Liver (tissue), 9 donors: ENCODE results near the gene COL6A3. TPM values are rescaled to one million over a fixed set of nuclear protein-coding genes. Genes with fewer than 3 reads are reported as not detected.

Experiments
- DNase-seq: peaks from one replicate; pipeline ENCODE4 v3.0.0-alpha.2; 2017; ENCODE audit warnings: low spot score
- H3K27ac ChIP-seq, 2 donors: one replicate each; pipeline ENCODE4 v1.7.0; 2013; ENCODE audit warnings: inconsistent platforms in 2 of 2, low read length in 2 of 2, control low read depth in 1 of 2, low read depth in 1 of 2, mild to moderate bottlenecking in 1 of 2
- H3K27me3 ChIP-seq, 4 donors: one replicate each; pipeline versions ENCODE4 v1.6.1 to v1.7.0; 2013; ENCODE audit warnings: low read length in 3 of 4, inconsistent platforms in 1 of 4, mild to moderate bottlenecking in 1 of 4, moderate library complexity in 1 of 4; ENCODE audit not compliant: control insufficient read depth in 4 of 4, insufficient read depth in 4 of 4
- H3K36me3 ChIP-seq, 4 donors: one replicate each; pipeline versions ENCODE4 v1.6.1 to v1.7.0; 2013; ENCODE audit warnings: low read length in 3 of 4, mild to moderate bottlenecking in 3 of 4, low read depth in 1 of 4, moderate library complexity in 1 of 4; ENCODE audit not compliant: control insufficient read depth in 4 of 4, insufficient read depth in 3 of 4
- H3K4me1 ChIP-seq, 4 donors: one replicate each; pipeline versions ENCODE4 v1.6.1 to v1.7.0; 2013; ENCODE audit warnings: low read length in 3 of 4, mild to moderate bottlenecking in 3 of 4, moderate library complexity in 1 of 4; ENCODE audit not compliant: control insufficient read depth in 4 of 4, insufficient read depth in 4 of 4
- H3K4me3 ChIP-seq, 3 donors: one replicate each; pipeline versions ENCODE4 v1.6.1 to v1.7.0; 2013; ENCODE audit warnings: low read length in 3 of 3, control low read depth in 1 of 3, low read depth in 1 of 3, mild to moderate bottlenecking in 1 of 3
- H3K9ac ChIP-seq, 2 donors: one replicate each; pipeline ENCODE4 v1.7.0; 2013; ENCODE audit warnings: low read length in 2 of 2, mild to moderate bottlenecking in 2 of 2, moderate library complexity in 2 of 2, control low read depth in 1 of 2, low read depth in 1 of 2
- H3K9me3 ChIP-seq, 4 donors: one replicate each; pipeline versions ENCODE4 v1.6.1 to v1.7.0; 2013; ENCODE audit warnings: low read length in 3 of 4; ENCODE audit not compliant: control insufficient read depth in 4 of 4
- ATF3 ChIP-seq: IDR thresholded peaks from 2 replicates; pipeline ENCODE4 v1.6.1; 2016; ENCODE audit warnings: antibody characterized with exemption
- CTCF ChIP-seq: fragments of 150-350 bp; IDR thresholded peaks from 2 replicates; pipeline ENCODE4 v1.5.1; 2017; ENCODE audit warnings: improper control_type of control experiment, low read depth, low read length; ENCODE audit not compliant: missing input control
- EGR1 ChIP-seq, 2 donors: IDR thresholded peaks; 2 replicates each; pipeline ENCODE4 v1.6.1; 2016 to 2018; ENCODE audit warnings: antibody characterized with exemption in 2 of 2, low read depth in 2 of 2
- FOXA1 ChIP-seq: IDR thresholded peaks from 2 replicates; pipeline ENCODE4 v1.6.1; 2016; ENCODE audit warnings: antibody characterized with exemption
- FOXA2 ChIP-seq: IDR thresholded peaks from 2 replicates; pipeline ENCODE4 v1.6.1; 2016; ENCODE audit warnings: antibody characterized with exemption
- GABPA ChIP-seq, 2 donors: IDR thresholded peaks in 1 of 2; conservative IDR thresholded peaks in 1 of 2; 2 replicates each; pipeline ENCODE4 v1.6.1; 2016; ENCODE audit warnings: antibody characterized with exemption in 2 of 2, mild to moderate bottlenecking in 1 of 2, moderate library complexity in 1 of 2
- HNF4A ChIP-seq, 2 donors: conservative IDR thresholded peaks; 2 replicates each; pipeline ENCODE4 v1.6.1; 2016; ENCODE audit warnings: antibody characterized with exemption in 2 of 2, mild to moderate bottlenecking in 2 of 2
- HNF4G ChIP-seq: IDR thresholded peaks from 2 replicates; pipeline ENCODE4 v1.6.1; 2016; ENCODE audit warnings: antibody characterized with exemption
- JUND ChIP-seq, 2 donors: IDR thresholded peaks; 2 replicates each; pipeline ENCODE4 v1.6.1; 2016; ENCODE audit warnings: antibody characterized with exemption in 2 of 2
- MAX ChIP-seq: IDR thresholded peaks from 2 replicates; pipeline ENCODE4 v1.6.1; 2016; ENCODE audit warnings: antibody characterized with exemption
- NR2F2 ChIP-seq: IDR thresholded peaks from 2 replicates; pipeline ENCODE4 v1.6.1; 2016; ENCODE audit warnings: antibody characterized with exemption
- RAD21 ChIP-seq, 2 donors: IDR thresholded peaks; 2 replicates each; pipeline ENCODE4 v1.6.1; 2016; ENCODE audit warnings: antibody characterized with exemption in 2 of 2, mild to moderate bottlenecking in 2 of 2
- REST ChIP-seq: IDR thresholded peaks from 2 replicates; pipeline ENCODE4 v1.6.1; 2016; ENCODE audit warnings: antibody characterized with exemption, mild to moderate bottlenecking
- RXRA ChIP-seq, 2 donors: IDR thresholded peaks; 2 replicates each; pipeline ENCODE4 v1.6.1; 2017 to 2018; ENCODE audit warnings: antibody characterized with exemption in 2 of 2, mild to moderate bottlenecking in 1 of 2
- SP1 ChIP-seq: IDR thresholded peaks from 2 replicates; pipeline ENCODE4 v1.6.1; 2018; ENCODE audit warnings: antibody characterized with exemption, mild to moderate bottlenecking
- TAF1 ChIP-seq: conservative IDR thresholded peaks from 2 replicates; pipeline ENCODE4 v1.6.1; 2016; ENCODE audit warnings: antibody characterized with exemption, mild to moderate bottlenecking
- YY1 ChIP-seq: IDR thresholded peaks from 2 replicates; pipeline ENCODE4 v1.6.1; 2016; ENCODE audit warnings: antibody characterized with exemption, mild to moderate bottlenecking
- ZBTB33 ChIP-seq: IDR thresholded peaks from 2 replicates; pipeline ENCODE4 v1.6.1; 2016; ENCODE audit warnings: antibody characterized with exemption
- WGBS: extraction: QIAGEN DNeasy Blood & Tissue Kit; methylation state at CpG from one replicate; pipeline ENCODE4 v1.1.7; 2013; 5-methylcytosine and 5-hydroxymethylcytosine counted together
- polyA plus RNA-seq, 2 donors: library from polyadenylated mRNA; stranded (reverse) in 1 of 2; unstranded in 1 of 2; fragments of 200-250 nt in 1 of 2; fragments of >200 nt in 1 of 2; fragmentation: Nextera tagmentation in 1 of 2; extraction: Ambion mirVana in 1 of 2; gene quantifications; one replicate each; pipeline versions ENCODE4 v1.2.1 to v1.2.3, GENCODE V29; 2013 to 2015
- total RNA-seq, 2 donors: library from RNA; depleted of rRNA; stranded (reverse); fragments of >200 nt; gene quantifications; one replicate each; pipeline ENCODE4 v1.2.3, GENCODE V29; 2014
- donor health status: healthy.
- donor health status: healthy.
- donor health status: healthy.
- donor health status: healthy.
- donor health status: healthy.

Gene COL6A3
- total and polyA plus RNA-seq, 4 donors = 1.7 to 28.7 (median 17.5) TPM

GRCh38 chr2:237379636-237380035, 34.3 kb downstream of the COL6A3 start:
- WGBS = 40% methylated on average over 3 of the region's 3 CpGs
- Histone ChIP-seq H3K9me3 (peaks cover 0 to 2% (median 0%) of the 10 kb centered on the region in 4 donors), H3K36me3 (no peaks in the 10 kb centered on the region), H3K9ac (no peak overlapping the region), H3K4me1 (no peaks in the 10 kb centered on the region), H3K4me3 (no peak overlapping the region), H3K27me3 (peaks cover 0 to 4% (median 0%) of the 10 kb centered on the region in 4 donors), H3K27ac (no peak overlapping the region)
- TF ChIP-seq ATF3 (no peak), SP1 (no peak), HNF4G (no peak), YY1 (no peak), RXRA (IDR thresholded peaks at IDR 0.05) (no peak), NR2F2 (no peak), TAF1 (no peak), REST (no peak), JUND (IDR thresholded peaks at IDR 0.05) (no peak), FOXA2 (no peak), HNF4A (conservative IDR thresholded peaks at IDR 0.05) (no peak), EGR1 (IDR thresholded peaks at IDR 0.05; ENCODE audit: low read depth in 2 of 2) (no peak), FOXA1 (no peak), GABPA (IDR thresholded peaks at IDR 0.05 in 1 of 2, conservative IDR thresholded peaks at IDR 0.05 in 1 of 2) (no peak), MAX (no peak), CTCF (no peak), ZBTB33 (no peak), RAD21 (IDR thresholded peaks at IDR 0.05) (no peak)
- no peak for DNase-seq
